ENCODE data around the gene ZNF2. TPM values are rescaled to one million over a fixed set of nuclear protein-coding genes. Genes with fewer than 3 reads are reported as not detected.
"Not testable (repeated sequence)": the region's sequence is repeated elsewhere in the genome, so short reads cannot be mapped to it uniquely, and the experiment has no call there.

ZNF2 gene
- 11.4 TPM for total RNA-seq

GRCh38 chr2:95165371-95166064 lies at the start of gene ZNF2:
TSS of gene ZNF2 (plus strand) at chr2:95165809. CDS start at chr2:95176227, 10,418 bp downstream.
- FAIRE-seq (no peak), DNase-seq (ENCODE audit: low spot score in 2 of 2) (peak; percentile 88 to 95)

GRCh38 chr2:95121093-95121406 lies 44.6 kb upstream of the ZNF2 start:
- no peak for DNase-seq (ENCODE audit: low spot score in 2 of 2)
- no peak for FAIRE-seq

GRCh38 chr2:95121407-95122196 lies 44.0 kb upstream of the ZNF2 start, which contains the start of gene MRPS5:
TSS of gene MRPS5 (minus strand) at chr2:95121808. CDS start at chr2:95121791, 17 bp downstream.
- FAIRE-seq (no peak), DNase-seq (ENCODE audit: low spot score in 2 of 2) (peak; percentile 83 to 87)

- FAIRE-seq (no peak), DNase-seq (ENCODE audit: low spot score in 2 of 2) (peak in 1 of 2 donors; percentile 14)
Measured at GRCh38 chr2:95122197-95122551, 43.4 kb upstream of the ZNF2 start.

GRCh38 chr2:95138702-95139101 lies 26.9 kb upstream of the ZNF2 start:
- FAIRE-seq (no peak), DNase-seq (ENCODE audit: low spot score in 2 of 2) (no peak)

- no peak for FAIRE-seq
Measured at GRCh38 chr2:95143838-95144237, 21.8 kb upstream of the ZNF2 start.

GRCh38 chr2:95149397-95149984 lies 16.1 kb upstream of the ZNF2 start:
- no peak for FAIRE-seq
- no peak for DNase-seq (ENCODE audit: low spot score in 2 of 2)

More at GRCh38 chr2:95143838-95144237, 21.8 kb upstream of the ZNF2 start:
- no peak for DNase-seq (ENCODE audit: low spot score in 2 of 2)

GRCh38 chr2:95158441-95158840 lies 7.2 kb upstream of the ZNF2 start:
- FAIRE-seq, result no peak

GRCh38 chr2:95158891-95159619 lies 6.6 kb upstream of the ZNF2 start:
- no peak for FAIRE-seq
- DNase-seq (ENCODE audit: low spot score in 2 of 2), result peak; percentile 56 to 61

More at GRCh38 chr2:95158441-95158840, 7.2 kb upstream of the ZNF2 start:
- no peak for DNase-seq (ENCODE audit: low spot score in 2 of 2)

GRCh38 chr2:95159690-95160449 lies 5.7 kb upstream of the ZNF2 start, which contains the start of gene ZNF514:
TSS of gene ZNF514 (minus strand) at chr2:95159848. CDS start at chr2:95153253, 6,595 bp downstream.
- FAIRE-seq, result no peak

GRCh38 chr2:95165030-95165370 lies 609 bp upstream of the ZNF2 start:
- FAIRE-seq (no peak), DNase-seq (ENCODE audit: low spot score in 2 of 2) (no peak)

More at GRCh38 chr2:95159690-95160449, 5.7 kb upstream of the ZNF2 start, which contains the start of gene ZNF514:
- DNase-seq (ENCODE audit: low spot score in 2 of 2), result peak; percentile 83 to 87

- FAIRE-seq, result no peak
- DNase-seq (ENCODE audit: low spot score in 2 of 2), result no peak
Measured at GRCh38 chr2:95166065-95166763, 605 bp downstream of the ZNF2 start.

GRCh38 chr2:95171902-95172301 lies 6.3 kb downstream of the ZNF2 start:
- DNase-seq (ENCODE audit: low spot score in 2 of 2) (no peak), FAIRE-seq (no peak)

GRCh38 chr2:95174031-95174542 lies 8.5 kb downstream of the ZNF2 start:
- FAIRE-seq (no peak), DNase-seq (ENCODE audit: low spot score in 2 of 2) (no peak)

GRCh38 chr2:95179451-95179850 lies 13.8 kb downstream of the ZNF2 start:
- DNase-seq (ENCODE audit: low spot score in 2 of 2) (no peak), FAIRE-seq (no peak)

GRCh38 chr2:95181774-95182173 lies 16.2 kb downstream of the ZNF2 start:
- FAIRE-seq (no peak), DNase-seq (ENCODE audit: low spot score in 2 of 2) (no peak)

- DNase-seq (ENCODE audit: low spot score in 2 of 2) (peak in 1 of 2 donors; percentile 21), FAIRE-seq (no peak)
Measured at GRCh38 chr2:95185197-95185596, 19.6 kb downstream of the ZNF2 start.

GRCh38 chr2:95185973-95186372 lies 20.4 kb downstream of the ZNF2 start:
- FAIRE-seq (no peak), DNase-seq (ENCODE audit: low spot score in 2 of 2) (no peak)

- not testable (repeated sequence) for FAIRE-seq; DNase-seq (ENCODE audit: low spot score in 2 of 2)
Measured at GRCh38 chr2:95192956-95193355, 27.3 kb downstream of the ZNF2 start.

Measured in frontal cortex (tissue), 4 donors.